ENCODE measurements around the gene COQ2. TPM values are rescaled to one million over a fixed set of nuclear protein-coding genes. Genes with fewer than 3 reads are reported as not detected.

COQ2 gene
- total RNA-seq, 1 donor from 2014 or later = 20.0 TPM

DNA sequence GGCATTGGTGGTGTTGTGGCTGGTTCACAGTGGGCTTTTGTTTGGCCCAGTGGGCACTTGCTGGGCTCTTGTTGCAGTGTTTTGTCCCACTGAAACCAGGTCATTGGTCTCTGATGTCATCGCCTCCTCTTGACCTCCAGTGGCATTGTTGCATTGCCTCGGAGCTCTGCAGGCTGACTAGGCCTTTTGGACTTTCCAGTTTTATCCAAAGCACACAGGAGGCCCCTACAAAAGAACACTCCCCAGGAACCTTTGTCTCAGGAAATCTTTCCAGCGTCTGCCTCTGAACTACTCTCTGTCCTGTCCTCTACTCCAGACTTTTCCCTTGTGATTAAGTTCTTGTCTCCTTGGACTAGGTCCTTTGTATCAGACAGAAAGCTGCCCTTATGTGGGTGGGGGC lies 54.8 kb downstream of the COQ2 start:
- ATAC-seq (no peak), DNase-seq (no peak)
- intact Hi-C loops (cut with micrococcal nuclease) = no loop called here

DNA sequence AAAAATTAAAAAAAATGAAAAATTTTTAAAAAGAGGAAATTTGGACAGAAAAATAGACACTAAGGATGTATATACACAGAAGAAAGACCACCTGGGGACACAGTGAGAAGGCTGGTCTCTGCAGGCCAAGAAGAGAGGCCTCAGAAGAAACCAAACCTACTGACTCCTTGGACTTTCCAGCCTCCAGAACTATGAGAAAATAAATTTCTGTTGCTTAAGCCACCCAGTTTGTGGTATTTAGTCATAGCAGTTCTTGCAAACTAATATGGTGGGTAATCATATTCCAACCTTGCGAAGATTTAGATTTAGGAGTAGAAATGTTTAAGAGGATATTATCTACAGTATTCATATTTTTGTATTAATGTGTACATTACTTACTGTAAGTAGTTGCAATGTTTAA lies 56.4 kb downstream of the COQ2 start:
- intact Hi-C loops (cut with micrococcal nuclease) = no loop called here
- no peak for DNase-seq
- no peak for ATAC-seq

- DNase-seq (no peak), ATAC-seq (no peak)
- intact Hi-C loops (cut with micrococcal nuclease) = no loop called here
Measured at GRCh38 chr4:83224502-83225197, 59.9 kb downstream of the COQ2 start.

- ATAC-seq (no peak), DNase-seq (no peak)
- intact Hi-C loops (cut with micrococcal nuclease) = no loop called here
Measured at GRCh38 chr4:83223781-83224180, 60.8 kb downstream of the COQ2 start.

- intact Hi-C loops (cut with micrococcal nuclease) = no loop called here
- ATAC-seq (no peak), DNase-seq (no peak)
Measured at GRCh38 chr4:83221897-83222441, 62.6 kb downstream of the COQ2 start.

DNA sequence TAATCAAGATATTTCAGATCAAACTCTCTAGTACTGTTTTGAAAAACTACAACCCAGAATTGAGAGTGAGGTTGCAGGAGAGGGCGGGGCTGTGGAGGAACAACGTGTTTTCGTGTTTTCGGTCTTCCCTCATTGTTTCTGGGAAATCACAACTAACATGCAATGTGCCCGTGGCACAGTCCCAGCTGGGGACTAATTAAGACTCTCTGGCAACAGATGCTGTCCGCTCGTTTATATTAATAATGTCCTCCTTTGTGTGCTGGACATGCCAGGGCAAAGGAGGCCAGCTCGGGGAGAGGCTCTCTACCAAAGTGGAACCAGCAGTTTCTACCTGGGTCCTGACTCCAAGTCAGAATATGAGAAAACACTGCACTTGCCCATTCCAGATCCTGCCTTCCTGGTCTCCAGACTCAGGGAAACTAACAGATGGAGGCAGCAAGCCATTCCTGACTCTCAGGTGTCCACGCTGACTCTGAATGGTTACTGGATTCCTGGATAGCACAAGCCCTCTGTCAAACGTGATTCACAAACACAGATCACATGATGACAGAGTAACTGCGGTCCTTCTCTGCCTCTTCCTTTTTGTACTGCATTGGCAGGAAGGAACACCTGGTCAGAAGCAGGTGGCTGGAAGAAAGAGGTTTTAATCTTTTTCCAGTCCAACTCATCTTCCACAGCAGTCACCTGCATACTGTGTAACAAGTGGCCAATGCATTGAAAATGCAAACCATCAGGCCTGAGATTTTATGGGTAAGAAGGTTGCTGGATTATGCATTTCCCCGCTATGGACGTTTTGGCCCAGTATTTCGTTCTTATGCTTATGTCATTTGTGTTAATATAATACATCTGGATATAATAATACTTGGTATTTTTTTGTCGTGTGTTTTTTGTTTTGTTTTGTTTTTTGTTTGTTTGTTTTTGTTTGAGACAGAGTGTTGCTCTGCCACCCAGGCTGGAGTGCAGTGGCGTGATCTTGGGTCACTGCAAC lies 65.0 kb downstream of the COQ2 start:
- ATAC-seq (no peak), DNase-seq (no peak)
- intact Hi-C loops (cut with micrococcal nuclease) = no loop called here

- ATAC-seq (peak; percentile 71), DNase-seq (no peak)
- intact Hi-C loops (cut with micrococcal nuclease) = no loop called here
Measured at GRCh38 chr4:83217721-83218522, 66.7 kb downstream of the COQ2 start.

DNA sequence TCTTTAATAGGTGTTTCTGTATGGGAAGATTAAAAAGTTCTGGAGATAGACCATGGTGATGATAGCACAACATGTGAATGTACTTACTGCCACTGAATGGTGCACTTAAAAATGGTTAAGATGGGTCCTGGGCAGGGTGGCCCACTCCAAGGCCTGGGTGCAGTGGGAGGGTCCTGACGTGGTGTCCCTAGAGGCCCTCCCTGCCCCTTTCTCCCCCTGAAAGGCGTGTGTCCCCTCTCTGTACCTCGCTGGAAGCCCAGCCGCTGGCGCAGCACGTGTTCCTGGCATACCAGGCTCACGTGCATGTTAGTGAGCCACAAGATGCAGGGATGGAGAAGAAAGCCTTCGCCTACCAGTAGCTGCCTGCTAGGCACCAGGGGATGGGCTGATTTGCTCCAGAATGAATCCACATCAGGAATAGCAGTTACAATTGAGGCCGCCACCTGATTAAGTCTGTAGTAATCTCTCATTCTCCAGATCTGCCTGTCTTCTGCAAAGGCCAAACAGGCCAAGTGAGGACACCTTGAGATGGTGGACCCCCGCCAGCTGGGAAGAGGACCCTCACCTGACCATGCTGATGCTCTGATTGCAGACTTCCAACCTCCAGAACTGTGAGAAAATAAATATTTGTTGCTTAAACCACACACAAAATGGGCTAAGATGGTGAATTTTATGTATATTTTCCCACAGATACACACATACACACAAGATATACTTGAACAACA lies 67.5 kb downstream of the COQ2 start:
- DNase-seq (no peak), ATAC-seq (no peak)
- intact Hi-C loops (cut with micrococcal nuclease) = no loop called here

DNA sequence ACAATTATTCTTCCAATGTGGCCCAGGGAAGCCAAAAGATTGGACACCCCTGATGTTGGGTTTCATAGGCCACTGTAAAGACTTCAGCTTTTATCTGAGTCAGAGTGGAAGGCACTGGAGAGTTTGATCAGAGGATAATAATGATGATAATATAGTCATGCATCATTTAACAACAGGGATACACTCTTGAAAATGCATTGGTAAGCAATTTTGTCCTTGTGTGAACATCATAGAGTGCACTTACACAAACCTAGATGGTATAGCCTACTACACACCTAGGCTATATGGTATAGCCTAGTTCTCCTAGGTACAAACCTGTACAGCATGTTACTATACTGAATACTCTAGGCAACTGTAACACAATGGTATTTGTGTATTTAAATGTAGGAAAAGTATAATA lies 70.5 kb downstream of the COQ2 start:
- ATAC-seq (no peak), DNase-seq (no peak)
- intact Hi-C loops (cut with micrococcal nuclease) = no loop called here

Other genes with a start within 250 kb of the COQ2 start
- 49.2 TPM for gene COPS4, start 249.6 kb downstream of the COQ2 start, total RNA-seq
- 1.1 TPM for gene PLAC8, start 170.1 kb downstream of the COQ2 start, total RNA-seq
- gene HPSE, start 50.0 kb upstream of the COQ2 start, total RNA-seq = 1.3 TPM
- 15.3 TPM for gene HELQ, start 171.0 kb upstream of the COQ2 start, total RNA-seq
- 67.1 TPM for gene MRPS18C, start 171.3 kb upstream of the COQ2 start, total RNA-seq
- 6.8 TPM for gene ABRAXAS1, start 200.3 kb upstream of the COQ2 start, total RNA-seq

Data from left ventricle myocardium superior (tissue), 1 donor.